HepG2 (cell line): ENCODE results near the gene NFS1. TPM values are rescaled to one million over a fixed set of nuclear protein-coding genes. Genes with fewer than 3 reads are reported as not detected.

Experiments used
- AGO2 ChIP-seq: fragments of 200-400 bp; formaldehyde crosslinking; optimal IDR thresholded peaks from 2 replicates; pipeline ENCODE3; 2017; ENCODE audit warnings: mild to moderate bottlenecking, low read depth, low read length, moderate library complexity
- CENPX ChIP-seq: sonication (generic); formaldehyde crosslinking; IDR thresholded peaks from 2 replicates; pipeline ENCODE4 v1.9.0; 2021; ENCODE audit warnings: mild to moderate bottlenecking, missing genetic modification reagents, moderate library complexity
- FOXA1 ChIP-seq, 2 experiments: fragments of 450-650 bp in 1 of 2; sonication (generic) in 1 of 2; formaldehyde crosslinking in 1 of 2; IDR thresholded peaks; 2 replicates each; pipeline versions ENCODE4 v1.4.0 to v1.6.1; 2016 to 2020; ENCODE audit warnings: missing genetic modification reagents in 1 of 2
- KDM1A ChIP-seq: IDR thresholded peaks from 2 replicates; pipeline ENCODE4 v1.6.1; 2016; ENCODE audit warnings: missing compliant biosample characterization
- KLF12 ChIP-seq: sonication (generic); formaldehyde crosslinking; IDR thresholded peaks from 2 replicates; pipeline ENCODE4 v1.4.0; 2020; ENCODE audit warnings: missing genetic modification reagents, borderline replicate concordance
- KMT2A ChIP-seq: sonication (generic); formaldehyde crosslinking; IDR thresholded peaks from 2 replicates; pipeline ENCODE4 v1.4.0; 2020; ENCODE audit warnings: missing genetic modification reagents
- MTF1 ChIP-seq: sonication (generic); formaldehyde crosslinking; IDR thresholded peaks from 2 replicates; pipeline ENCODE4 v1.5.0; 2020; ENCODE audit warnings: missing genetic modification reagents
- NR2C2 ChIP-seq: sonication (generic); formaldehyde crosslinking; IDR thresholded peaks from 2 replicates; pipeline ENCODE4 v1.4.0; 2020; ENCODE audit warnings: missing genetic modification reagents, mild to moderate bottlenecking, moderate library complexity, borderline replicate concordance
- PHB2 ChIP-seq: fragments of 450-650 bp; IDR thresholded peaks from 2 replicates; pipeline ENCODE4 v1.6.1; 2018; ENCODE audit not compliant: partially characterized antibody
- SALL2 ChIP-seq: sonication (generic); formaldehyde crosslinking; IDR thresholded peaks from 2 replicates; pipeline ENCODE4 v1.8.1; 2023; ENCODE audit warnings: mild to moderate bottlenecking, missing genetic modification reagents, inconsistent platforms
- TOPORS ChIP-seq: sonication (generic); formaldehyde crosslinking; IDR thresholded peaks from 2 replicates; pipeline ENCODE4 v1.8.0; 2023; ENCODE audit warnings: mild to moderate bottlenecking, missing genetic modification reagents
- ZMYM2 ChIP-seq: sonication (generic); formaldehyde crosslinking; IDR thresholded peaks from 2 replicates; pipeline ENCODE4 v1.8.0; 2022; ENCODE audit warnings: mild to moderate bottlenecking, missing genetic modification reagents
- ZNF841 ChIP-seq: sonication (generic); formaldehyde crosslinking; IDR thresholded peaks from 2 replicates; pipeline ENCODE4 v1.8.1; 2023; ENCODE audit warnings: missing genetic modification reagents, borderline replicate concordance
- ZSCAN31 ChIP-seq: sonication (generic); formaldehyde crosslinking; IDR thresholded peaks from 2 replicates; pipeline ENCODE4 v1.5.0; 2020; ENCODE audit warnings: low read depth, mild to moderate bottlenecking, missing genetic modification reagents
- polyA plus RNA-seq, 8 experiments: library from polyadenylated mRNA; depleted of rRNA in 3 of 8; stranded (reverse) in 7 of 8; unstranded in 1 of 8; fragments of >200 nt; fragmentation: Illumina TruSeq in 4 of 8; extraction: Trizol in 4 of 8; gene quantifications; 2 replicates each; pipeline versions ENCODE4 v1.2.1 to v1.2.3, GENCODE V29; 2011 to 2016; ENCODE audit warnings: low read depth in 4 of 8, missing spikeins in 1 of 8, mixed read lengths in 1 of 8; ENCODE audit not compliant: insufficient read depth in 1 of 8
- total RNA-seq, 5 experiments: library from RNA; depleted of rRNA; stranded (reverse); fragments of >200 nt; fragmentation: Illumina TruSeq; extraction: Trizol; gene quantifications; 2 replicates each; pipeline ENCODE4 v1.2.3, GENCODE V29; 2016; ENCODE audit warnings: low read depth in 1 of 5
- TF ChIP-seq, protein P1 (sequence below): sonication (generic); formaldehyde crosslinking; IDR thresholded peaks from 2 replicates; pipeline ENCODE4 v1.4.0; 2020; ENCODE audit warnings: missing genetic modification reagents
- TF ChIP-seq, protein P2 (sequence below): sonication (generic); formaldehyde crosslinking; IDR thresholded peaks from 2 replicates; pipeline ENCODE4 v1.5.1; 2020; ENCODE audit warnings: mild to moderate bottlenecking, missing genetic modification reagents, moderate library complexity
- TF ChIP-seq, protein P3 (sequence below): sonication (generic); formaldehyde crosslinking; IDR thresholded peaks from 2 replicates; pipeline ENCODE4 v1.5.1; 2020; ENCODE audit warnings: mild to moderate bottlenecking, missing genetic modification reagents
- TF ChIP-seq, protein P4 (sequence below): sonication (generic); formaldehyde crosslinking; IDR thresholded peaks from 2 replicates; pipeline ENCODE4 v1.4.0; 2020; ENCODE audit warnings: low read depth, mild to moderate bottlenecking, missing genetic modification reagents

The NFS1 gene
- total and polyA plus RNA-seq, 2 of the 13 experiments (the other 11 are each of a cell fraction or from before 2014, with no cell fraction given), result 65.9 to 88.1 TPM

DNA sequence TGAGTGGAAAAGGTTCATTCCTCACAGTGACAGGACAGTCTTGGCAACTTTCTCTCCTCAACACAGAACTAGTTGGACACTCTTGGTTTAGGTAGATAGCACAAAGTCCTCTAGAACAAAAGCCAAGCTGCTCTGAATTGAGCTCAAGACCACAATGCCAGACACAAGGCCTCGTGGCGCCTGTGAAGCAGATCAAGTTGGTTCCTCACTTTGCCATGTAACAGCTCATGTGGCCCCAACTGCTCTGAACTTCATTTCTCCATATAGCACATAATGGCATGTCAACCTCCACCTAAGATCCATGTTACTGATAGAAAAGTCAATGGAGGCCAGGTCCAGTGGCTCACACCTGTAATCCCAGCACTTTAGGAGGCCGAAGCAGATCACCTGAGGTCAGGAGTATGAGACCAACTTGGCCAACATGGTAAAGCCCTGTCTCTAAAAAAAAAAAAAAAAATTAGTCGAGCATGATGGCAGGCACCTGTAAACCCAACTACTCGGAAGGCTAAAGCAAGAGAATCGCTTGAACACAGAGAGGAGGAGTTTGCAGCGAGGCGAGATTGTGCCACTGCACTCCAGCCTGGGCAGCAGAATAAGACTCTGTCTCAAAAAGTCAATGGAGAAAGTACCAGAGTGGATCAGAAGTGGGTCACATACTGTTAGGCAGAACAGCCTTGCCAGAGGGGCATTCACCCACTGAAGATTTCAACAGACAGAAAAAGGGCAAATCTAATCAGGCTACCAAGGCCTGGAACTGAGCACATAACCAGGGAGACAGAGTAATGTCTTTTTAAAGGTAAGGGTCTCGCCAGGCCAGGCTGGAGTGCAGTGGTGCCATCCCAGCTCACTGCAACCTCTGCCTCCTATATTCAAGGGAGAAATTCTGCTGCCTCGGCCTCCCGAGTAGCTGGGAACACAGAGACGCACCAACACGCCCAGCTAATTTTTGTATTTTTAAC, 21.3 kb upstream of the NFS1 start (continued):
- TF ChIP-seq FOXA1 (IDR thresholded peaks at IDR 0.05) (no peak), FOXA1 (CRISPR knock-in tag; IDR thresholded peaks at IDR 0.05) (no peak), KDM1A (CRISPR knock-in tag) (no peak), MTF1 (no peak), SALL2 (0 out of 2 replicates have a peak, but pooled peaks have one; percentile 25), KLF12 (CRISPR knock-in tag) (no peak), ZNF841 (no peak), CENPX (no peak), ZSCAN31 (CRISPR knock-in tag) (no peak), PHB2 (no peak), KMT2A (CRISPR knock-in tag) (no peak), AGO2 (peak; percentile 27), NR2C2 (CRISPR knock-in tag) (no peak), TOPORS (CRISPR knock-in tag) (no peak), ZMYM2 (CRISPR knock-in tag) (no peak)
- TF ChIP-seq, protein P1, sequence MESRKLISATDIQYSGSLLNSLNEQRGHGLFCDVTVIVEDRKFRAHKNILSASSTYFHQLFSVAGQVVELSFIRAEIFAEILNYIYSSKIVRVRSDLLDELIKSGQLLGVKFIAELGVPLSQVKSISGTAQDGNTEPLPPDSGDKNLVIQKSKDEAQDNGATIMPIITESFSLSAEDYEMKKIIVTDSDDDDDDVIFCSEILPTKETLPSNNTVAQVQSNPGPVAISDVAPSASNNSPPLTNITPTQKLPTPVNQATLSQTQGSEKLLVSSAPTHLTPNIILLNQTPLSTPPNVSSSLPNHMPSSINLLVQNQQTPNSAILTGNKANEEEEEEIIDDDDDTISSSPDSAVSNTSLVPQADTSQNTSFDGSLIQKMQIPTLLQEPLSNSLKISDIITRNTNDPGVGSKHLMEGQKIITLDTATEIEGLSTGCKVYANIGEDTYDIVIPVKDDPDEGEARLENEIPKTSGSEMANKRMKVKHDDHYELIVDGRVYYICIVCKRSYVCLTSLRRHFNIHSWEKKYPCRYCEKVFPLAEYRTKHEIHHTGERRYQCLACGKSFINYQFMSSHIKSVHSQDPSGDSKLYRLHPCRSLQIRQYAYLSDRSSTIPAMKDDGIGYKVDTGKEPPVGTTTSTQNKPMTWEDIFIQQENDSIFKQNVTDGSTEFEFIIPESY (CRISPR knock-in tag), result no peak
- TF ChIP-seq, protein P2, sequence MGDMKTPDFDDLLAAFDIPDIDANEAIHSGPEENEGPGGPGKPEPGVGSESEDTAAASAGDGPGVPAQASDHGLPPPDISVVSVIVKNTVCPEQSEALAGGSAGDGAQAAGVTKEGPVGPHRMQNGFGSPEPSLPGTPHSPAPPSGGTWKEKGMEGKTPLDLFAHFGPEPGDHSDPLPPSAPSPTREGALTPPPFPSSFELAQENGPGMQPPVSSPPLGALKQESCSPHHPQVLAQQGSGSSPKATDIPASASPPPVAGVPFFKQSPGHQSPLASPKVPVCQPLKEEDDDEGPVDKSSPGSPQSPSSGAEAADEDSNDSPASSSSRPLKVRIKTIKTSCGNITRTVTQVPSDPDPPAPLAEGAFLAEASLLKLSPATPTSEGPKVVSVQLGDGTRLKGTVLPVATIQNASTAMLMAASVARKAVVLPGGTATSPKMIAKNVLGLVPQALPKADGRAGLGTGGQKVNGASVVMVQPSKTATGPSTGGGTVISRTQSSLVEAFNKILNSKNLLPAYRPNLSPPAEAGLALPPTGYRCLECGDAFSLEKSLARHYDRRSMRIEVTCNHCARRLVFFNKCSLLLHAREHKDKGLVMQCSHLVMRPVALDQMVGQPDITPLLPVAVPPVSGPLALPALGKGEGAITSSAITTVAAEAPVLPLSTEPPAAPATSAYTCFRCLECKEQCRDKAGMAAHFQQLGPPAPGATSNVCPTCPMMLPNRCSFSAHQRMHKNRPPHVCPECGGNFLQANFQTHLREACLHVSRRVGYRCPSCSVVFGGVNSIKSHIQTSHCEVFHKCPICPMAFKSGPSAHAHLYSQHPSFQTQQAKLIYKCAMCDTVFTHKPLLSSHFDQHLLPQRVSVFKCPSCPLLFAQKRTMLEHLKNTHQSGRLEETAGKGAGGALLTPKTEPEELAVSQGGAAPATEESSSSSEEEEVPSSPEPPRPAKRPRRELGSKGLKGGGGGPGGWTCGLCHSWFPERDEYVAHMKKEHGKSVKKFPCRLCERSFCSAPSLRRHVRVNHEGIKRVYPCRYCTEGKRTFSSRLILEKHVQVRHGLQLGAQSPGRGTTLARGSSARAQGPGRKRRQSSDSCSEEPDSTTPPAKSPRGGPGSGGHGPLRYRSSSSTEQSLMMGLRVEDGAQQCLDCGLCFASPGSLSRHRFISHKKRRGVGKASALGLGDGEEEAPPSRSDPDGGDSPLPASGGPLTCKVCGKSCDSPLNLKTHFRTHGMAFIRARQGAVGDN (CRISPR knock-in tag), result no peak
- TF ChIP-seq, protein P3, sequence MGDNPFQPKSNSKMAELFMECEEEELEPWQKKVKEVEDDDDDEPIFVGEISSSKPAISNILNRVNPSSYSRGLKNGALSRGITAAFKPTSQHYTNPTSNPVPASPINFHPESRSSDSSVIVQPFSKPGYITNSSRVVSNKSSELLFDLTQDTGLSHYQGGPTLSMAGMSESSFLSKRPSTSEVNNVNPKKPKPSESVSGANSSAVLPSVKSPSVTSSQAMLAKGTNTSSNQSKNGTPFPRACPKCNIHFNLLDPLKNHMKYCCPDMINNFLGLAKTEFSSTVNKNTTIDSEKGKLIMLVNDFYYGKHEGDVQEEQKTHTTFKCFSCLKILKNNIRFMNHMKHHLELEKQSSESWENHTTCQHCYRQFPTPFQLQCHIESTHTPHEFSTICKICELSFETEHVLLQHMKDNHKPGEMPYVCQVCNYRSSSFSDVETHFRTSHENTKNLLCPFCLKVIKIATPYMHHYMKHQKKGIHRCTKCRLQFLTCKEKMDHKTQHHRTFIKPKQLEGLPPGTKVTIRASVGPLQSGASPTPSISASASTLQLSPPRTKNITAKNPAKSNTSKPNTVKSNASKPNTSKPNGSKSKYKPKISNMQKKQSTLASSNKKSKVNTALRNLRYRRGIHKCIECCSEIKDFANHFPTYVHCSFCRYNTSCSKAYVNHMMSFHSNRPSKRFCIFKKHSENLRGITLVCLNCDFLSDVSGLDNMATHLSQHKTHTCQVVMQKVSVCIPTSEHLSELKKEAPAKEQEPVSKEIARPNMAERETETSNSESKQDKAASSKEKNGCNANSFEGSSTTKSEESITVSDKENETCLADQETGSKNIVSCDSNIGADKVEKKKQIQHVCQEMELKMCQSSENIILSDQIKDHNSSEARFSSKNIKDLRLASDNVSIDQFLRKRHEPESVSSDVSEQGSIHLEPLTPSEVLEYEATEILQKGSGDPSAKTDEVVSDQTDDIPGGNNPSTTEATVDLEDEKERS (CRISPR knock-in tag), result no peak
- TF ChIP-seq, protein P4, sequence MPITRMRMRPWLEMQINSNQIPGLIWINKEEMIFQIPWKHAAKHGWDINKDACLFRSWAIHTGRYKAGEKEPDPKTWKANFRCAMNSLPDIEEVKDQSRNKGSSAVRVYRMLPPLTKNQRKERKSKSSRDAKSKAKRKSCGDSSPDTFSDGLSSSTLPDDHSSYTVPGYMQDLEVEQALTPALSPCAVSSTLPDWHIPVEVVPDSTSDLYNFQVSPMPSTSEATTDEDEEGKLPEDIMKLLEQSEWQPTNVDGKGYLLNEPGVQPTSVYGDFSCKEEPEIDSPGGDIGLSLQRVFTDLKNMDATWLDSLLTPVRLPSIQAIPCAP (CRISPR knock-in tag), result no peak
